HEK293 (cell line): ENCODE results near the gene RBM20.

Experiments used
- CTCF ChIP-seq: fragments of 450-650 bp; formaldehyde crosslinking; IDR thresholded peaks from 2 replicates; pipeline ENCODE4 v1.5.1; 2016; ENCODE audit warnings: missing biosample characterization, missing genetic modification characterization
- SP3 ChIP-seq: fragments of 450-650 bp; formaldehyde crosslinking; IDR thresholded peaks from 2 replicates; pipeline ENCODE4 v1.5.1; 2016; ENCODE audit warnings: missing biosample characterization, missing genetic modification characterization
- ZNF211 ChIP-seq: fragments of 450-650 bp; formaldehyde crosslinking; IDR thresholded peaks from 2 replicates; pipeline ENCODE4 v1.5.1; 2016; ENCODE audit warnings: low read depth, missing biosample characterization, missing genetic modification characterization

GRCh38 chr10:110724937-110725336 is 80.8 kb downstream of the RBM20 start:
- TF ChIP-seq SP3 (tag by site-specific recombination) (no peak), ZNF211 (tag by site-specific recombination) (no peak), CTCF (tag by site-specific recombination) (no peak)
